ENCODE measurements around the gene NBPF1. TPM values are rescaled to one million over a fixed set of nuclear protein-coding genes. Genes with fewer than 3 reads are reported as not detected.

NBPF1 gene
- 46.0 TPM for total RNA-seq (2021; ENCODE audit: unreplicated experiment)
- 17.4 and 21.3 TPM in 2 replicates for polyA plus RNA-seq (2012)
- Bru-seq, nascent RNA = percentile 65 among the genes with signal in this experiment
- percentile 71 among the genes with signal in this experiment for BruChase-seq, experiment 1, labeled RNA remaining after a 6-hour chase
- BruChase-seq, experiment 2, labeled RNA remaining after a 2-hour chase = percentile 78 among the genes with signal in this experiment
- long read RNA-seq, transcript NBPF1-205 (3 exons, 2,755 nt) = major isoform, 15 of 59 reads
- long read RNA-seq, partial matches to known transcripts = 11 of 59 reads
- long read RNA-seq, other reads (novel, unspliced or antisense) = 26 of 59 reads

GRCh38 chr1:16613185-16614147 lies at the start of gene NBPF1:
Gene NBPF1 (minus strand): TSS chr1:16613564.
- no peaks in the 10 kb centered on the region for H3K27me3 ChIP-seq (ENCODE audit: insufficient read depth, low read length)
- H3K4me1 ChIP-seq (ENCODE audit: control insufficient read depth in 1 of 2, insufficient read depth in 2 of 2, low read length in 2 of 2) = peaks cover 16 to 23% of the 10 kb centered on the region in 2 experiments
- peak within 1 kb of the TSS; percentile 76 for H2AFZ ChIP-seq (ENCODE audit: low read depth, low read length, poor library complexity, severe bottlenecking)
- POLR2A ChIA-PET = interaction anchor here (1.0 to 2.4 kb wide), 4 partner anchors 11 to 292 kb away, joined by 3 to 8 read pairs (median 4); no protein-coding TSS in a partner anchor
- CTCF ChIA-PET = interaction anchor here (0.5 to 1.9 kb wide), 3 partner anchors 8 to 21 kb away, joined by 3 to 22 read pairs (median 3); no protein-coding TSS in a partner anchor
- TSS peak; percentile 52 for BruUV-seq (replicated peaks)
- H3K9me2 ChIP-seq (ENCODE audit: insufficient read depth) = no peaks in the 10 kb centered on the region
- H3K4me3 ChIP-seq (replicated peaks in 1 of 2; ENCODE audit: low read depth in 1 of 2, low read length in 2 of 2) = peak within 1 kb of the TSS; percentile 61 to 75
- H4K20me1 ChIP-seq (ENCODE audit: insufficient read depth) = no peaks in the 10 kb centered on the region
- peak within 1 kb of the TSS; percentile 58 for H3K27ac ChIP-seq (ENCODE audit: low read depth, low read length)
- H3K9me3 ChIP-seq (ENCODE audit: control insufficient read depth in 1 of 2, insufficient read depth in 1 of 2, low read depth in 1 of 2, low read length in 2 of 2) = no peaks in the 10 kb centered on the region
- intact Hi-C loops (cut with micrococcal nuclease) = loop anchor here (1.0 kb wide), 1 partner anchor 173 kb away; the partner anchor contains the start of gene NECAP2
- peak; percentile 98 for ATAC-seq
- RAD21 ChIA-PET (ENCODE audit: low non-redundant PET in 1 of 2, low total read pairs in 2 of 2, uncharacterized antibody in 2 of 2, unreplicated experiment in 2 of 2) = interaction anchor here (0.6 kb wide), 2 partner anchors 7 to 10 kb away, joined by 3 read pairs; no protein-coding TSS in a partner anchor
- H3K79me2 ChIP-seq (ENCODE audit: insufficient read depth, low read length) = peaks cover 36% of the 10 kb centered on the region
- H3K36me3 ChIP-seq (ENCODE audit: control insufficient read depth in 1 of 2, insufficient read depth in 2 of 2, low read length in 2 of 2) = peaks cover under 1 to 2% of the 10 kb centered on the region in 2 experiments; a peak in 1 of 4 replicates
- H3K9ac ChIP-seq (ENCODE audit: low read length) = peak within 1 kb of the TSS; percentile 73
- DNase-seq (ENCODE audit: low read depth, low spot score) = peak; percentile 94
- peak within 1 kb of the TSS; percentile 84 for H3K4me2 ChIP-seq (ENCODE audit: low read length)
- TF ChIP-seq ZBTB33 (IDR thresholded peaks at IDR 0.05; ENCODE audit: extremely low read depth, insufficient replicate concordance, low read length) = peak; percentile 37
- no peak for TF ChIP-seq FOSL1 (IDR thresholded peaks at IDR 0.05; ENCODE audit: low read depth)
- TF ChIP-seq POLR2A (IDR thresholded peaks at IDR 0.05; ENCODE audit: borderline replicate concordance, extremely low read depth, insufficient read depth, insufficient read length) = peak; percentile 97
- TF ChIP-seq CEBPB (IDR thresholded peaks at IDR 0.05; ENCODE audit: low read depth) = no peak
- no peak for TF ChIP-seq JUND (IDR thresholded peaks at IDR 0.05)
- no peak for TF ChIP-seq RAD21 (IDR thresholded peaks at IDR 0.05; ENCODE audit: low read depth)
- no peak for TF ChIP-seq EZH2phosphoT487 (IDR thresholded peaks at IDR 0.05; ENCODE audit: borderline replicate concordance)
- TF ChIP-seq YY1 (IDR thresholded peaks at IDR 0.05; ENCODE audit: extremely low read depth, insufficient replicate concordance, low read depth, low read length) = peak; percentile 0
- no peak for TF ChIP-seq EZH2 (IDR thresholded peaks at IDR 0.05)
- TF ChIP-seq CTCF (IDR thresholded peaks at IDR 0.05 in 2 of 3, conservative IDR thresholded peaks at IDR 0.05 in 1 of 3; ENCODE audit: borderline replicate concordance in 1 of 3, insufficient read depth in 1 of 3, low read depth in 2 of 3, low read length in 2 of 3) = no peak
- TF ChIP-seq SRF (IDR thresholded peaks at IDR 0.05; ENCODE audit: low read depth) = no peak
- TF ChIP-seq REST (IDR thresholded peaks at IDR 0.05; ENCODE audit: low read depth) = no peak
- no peak for TF ChIP-seq SP1 (IDR thresholded peaks at IDR 0.05; ENCODE audit: low read depth)
- TF ChIP-seq ZFX (IDR thresholded peaks at IDR 0.05) = peak; percentile 91; the same call in 1 of the 2 replicates
- TF ChIP-seq POLR2AphosphoS5 (IDR thresholded peaks at IDR 0.05; ENCODE audit: low read depth, low read length) = peak; percentile 99
- no peak for TF ChIP-seq ZNF274 (IDR thresholded peaks at IDR 0.05; ENCODE audit: low read depth, low read length)
